ENCODE measurements around the gene OTOS. TPM values are rescaled to one million over a fixed set of nuclear protein-coding genes. Genes with fewer than 3 reads are reported as not detected.

The OTOS gene
- total RNA-seq, 1 experiment from 2014 or later, result not detected

DNA sequence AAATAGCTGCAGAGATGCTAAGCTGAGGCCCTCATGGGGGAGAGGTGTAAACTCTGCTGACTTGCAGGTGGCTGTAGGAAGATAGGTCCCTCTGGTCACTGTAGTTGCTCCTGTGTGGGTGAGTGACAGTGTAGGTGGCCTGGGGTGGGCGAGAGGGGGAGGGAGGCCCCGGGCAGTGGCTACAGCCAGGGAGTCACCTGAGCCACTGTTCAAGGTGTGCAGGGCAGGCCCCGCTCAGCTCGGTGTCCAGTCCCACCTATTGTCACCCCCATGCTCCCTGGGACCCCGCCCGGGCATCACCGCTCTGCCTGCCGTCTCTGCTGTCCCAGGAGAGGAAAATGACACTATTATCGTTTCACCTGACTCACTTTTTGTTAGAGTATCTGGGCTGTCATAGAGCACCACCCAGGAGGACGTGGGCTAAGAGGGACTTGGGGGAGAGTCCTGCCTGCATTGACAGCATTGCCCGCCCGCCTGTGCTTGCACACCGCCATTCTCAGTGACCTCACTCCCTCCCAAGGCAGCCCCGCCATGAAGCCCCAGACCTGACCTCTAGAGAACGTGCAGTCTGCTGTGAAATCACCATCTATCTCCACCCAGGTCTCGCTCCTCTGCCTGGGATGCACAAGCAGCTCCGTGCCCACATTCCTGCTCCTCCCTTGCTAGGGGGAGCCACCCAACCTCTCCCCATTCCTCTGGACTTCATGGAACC lies 33.5 kb downstream of the OTOS start:
- in situ Hi-C loops (cut with HindIII; ENCODE audit: low pct_unique_long_range_greater_than_20kb, low sequenced_read_pairs), result no loop called here
- no peak for DNase-seq (ENCODE audit: low read depth)

DNA sequence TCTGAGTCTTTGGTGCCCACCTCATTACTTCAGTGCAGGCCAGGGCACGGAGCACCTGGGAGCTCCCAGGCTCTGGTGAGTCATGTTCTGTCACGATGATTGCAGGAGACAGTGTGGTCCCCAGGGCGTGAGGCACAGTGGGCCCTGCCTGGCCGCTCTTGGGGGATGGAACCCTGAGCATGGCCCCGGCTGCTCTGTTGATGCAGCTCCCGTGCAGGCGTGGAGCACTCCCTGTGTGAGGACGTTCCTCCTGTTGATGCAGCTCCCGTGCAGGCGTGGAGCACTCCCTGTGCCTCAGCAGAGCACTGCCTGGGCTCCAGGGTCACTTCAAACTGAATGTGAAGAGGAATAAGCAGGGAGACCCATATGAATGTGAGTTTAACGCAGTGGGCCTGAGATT lies 34.5 kb downstream of the OTOS start:
- in situ Hi-C loops (cut with HindIII; ENCODE audit: low pct_unique_long_range_greater_than_20kb, low sequenced_read_pairs), result no loop called here
- DNase-seq (ENCODE audit: low read depth), result no peak

- DNase-seq (ENCODE audit: low read depth), result no peak
- in situ Hi-C loops (cut with HindIII; ENCODE audit: low pct_unique_long_range_greater_than_20kb, low sequenced_read_pairs), result no loop called here
Observed at GRCh38 chr2:240103136-240103535, 37.3 kb downstream of the OTOS start.

DNA sequence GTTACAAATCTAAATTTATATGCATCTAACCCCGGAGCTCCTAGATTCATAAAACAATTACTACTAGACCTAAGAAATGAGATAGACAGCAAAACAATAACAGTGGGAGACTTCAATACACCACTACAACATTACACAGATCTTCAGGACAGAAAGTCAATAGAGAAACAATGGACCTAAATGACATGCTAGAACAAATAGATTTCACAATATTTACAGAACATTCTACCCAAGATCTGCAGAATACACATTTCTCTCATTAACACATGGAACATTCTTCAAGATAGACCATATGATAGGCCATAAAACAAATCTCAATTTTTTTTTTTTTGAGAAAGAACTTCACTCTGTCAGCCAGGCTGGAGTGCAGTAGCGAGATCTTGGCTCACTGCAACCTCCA lies 42.1 kb downstream of the OTOS start:
- in situ Hi-C loops (cut with HindIII; ENCODE audit: low pct_unique_long_range_greater_than_20kb, low sequenced_read_pairs), result no loop called here

GRCh38 chr2:240095556-240096523 lies 44.6 kb downstream of the OTOS start:
- DNase-seq (ENCODE audit: low read depth), result no peak
- in situ Hi-C loops (cut with HindIII; ENCODE audit: low pct_unique_long_range_greater_than_20kb, low sequenced_read_pairs), result no loop called here

More for the DNA sequence above, 42.1 kb downstream of the OTOS start:
- no peak for DNase-seq (ENCODE audit: low read depth)

GRCh38 chr2:240089306-240089705 lies 51.2 kb downstream of the OTOS start:
- in situ Hi-C loops (cut with HindIII; ENCODE audit: low pct_unique_long_range_greater_than_20kb, low sequenced_read_pairs), result no loop called here
- no peak for DNase-seq (ENCODE audit: low read depth)

Other genes starting within 250 kb of the OTOS start
- gene NDUFA10, start 115.3 kb downstream of the OTOS start, total RNA-seq (2014; rRNA removed; shearing (Covaris generic); ENCODE audit: low replicate concordance), result 86.5 and 156 TPM in 2 replicates
- not detected in 2 replicates for gene OR6B2, start 110.2 kb downstream of the OTOS start, total RNA-seq (2014; rRNA removed; shearing (Covaris generic); ENCODE audit: low replicate concordance)
- not detected in 2 replicates for gene OR6B3, start 87.1 kb downstream of the OTOS start, total RNA-seq (2014; rRNA removed; shearing (Covaris generic); ENCODE audit: low replicate concordance)
- gene COPS9, start 4.4 kb downstream of the OTOS start, total RNA-seq (2014; rRNA removed; shearing (Covaris generic); ENCODE audit: low replicate concordance), result 72.6 and 116 TPM in 2 replicates

Measured in Caki2 (cell line).